Measurements from ENCODE around the gene SLC38A1. TPM values are rescaled to one million over a fixed set of nuclear protein-coding genes. Genes with fewer than 3 reads are reported as not detected.

The SLC38A1 gene
- total and polyA plus RNA-seq, 12 donors = 32.0 to 221 (median 140) TPM

GRCh38 chr12:46267575-46267824 is 1.3 kb downstream of the SLC38A1 start:
- peaks cover 0 to 66% (median 31%) of the 10 kb centered on the region in 9 donors for H3K4me1 ChIP-seq
- peak overlapping the region; percentile 37 to 91 (median 81) for H3K27ac ChIP-seq
- ATAC-seq = peak in 6 of 8 donors; percentile 0 to 31 (median 18)
- H3K9me3 ChIP-seq = no peaks in the 10 kb centered on the region
- H3K4me3 ChIP-seq = peak overlapping the region; percentile 47 to 75 (median 62)
- intact Hi-C loops (cut with DNase I) = loop anchor here in 5 of 10 donors (5.0 to 10.0 kb wide), 6 partner anchors 53 to 143 kb away; no protein-coding TSS in a partner anchor
- H3K36me3 ChIP-seq = no peaks in the 10 kb centered on the region
- H3K27me3 ChIP-seq = peaks cover 0 to 36% (median 6%) of the 10 kb centered on the region in 7 donors
- 1 to 3% methylated on average over 19 of the region's 19 CpGs for WGBS, 2 donors
- no peak for TF ChIP-seq CTCF (IDR thresholded peaks at IDR 0.05)
- no peak for DNase-seq

DNA sequence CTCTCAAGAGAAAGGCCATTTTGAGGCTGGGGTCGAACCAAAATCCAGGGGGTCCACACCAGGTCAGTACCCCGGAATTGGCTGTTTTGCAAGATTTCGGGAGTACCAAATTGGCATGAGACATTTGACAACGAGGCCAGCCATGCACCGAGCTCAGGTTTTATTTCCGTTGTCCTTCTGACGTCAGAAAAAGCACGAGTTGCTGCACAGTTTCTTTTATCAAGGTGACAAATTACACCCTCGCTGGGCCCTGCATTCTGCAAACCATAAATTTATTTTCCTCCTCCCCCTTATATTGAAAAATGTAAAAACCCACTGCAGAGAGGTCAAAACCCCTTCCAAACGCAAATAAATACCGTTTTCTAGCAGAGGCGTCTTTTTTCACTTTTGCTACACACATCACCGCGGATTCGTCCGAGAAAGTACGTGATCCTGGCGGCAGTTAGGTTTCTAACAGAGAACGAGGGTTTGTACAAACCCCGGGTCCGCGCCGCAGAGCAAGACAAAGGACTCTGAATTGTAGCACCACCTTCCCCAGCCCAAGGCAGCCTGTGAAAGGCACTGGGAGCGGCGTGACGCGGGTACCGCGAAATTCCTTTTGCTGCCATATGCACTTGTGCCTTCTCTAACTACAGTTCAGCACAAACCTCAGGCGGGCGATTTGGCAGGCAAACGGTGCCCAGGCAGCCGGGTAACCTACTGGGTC is 1.8 kb downstream of the SLC38A1 start:
- Histone ChIP-seq H3K4me3 (peak overlapping the region; percentile 47 to 75 (median 62)), H3K27ac (peak overlapping the region; percentile 37 to 91 (median 81)), H3K36me3 (no peaks in the 10 kb centered on the region), H3K9me3 (no peaks in the 10 kb centered on the region), H3K4me1 (peaks cover 0 to 67% (median 31%) of the 10 kb centered on the region in 9 donors), H3K27me3 (peaks cover 0 to 36% (median 6%) of the 10 kb centered on the region in 7 donors)
- 6 to 9% methylated on average over 33 of the region's 33 CpGs for WGBS, 2 donors
- peak; percentile 30 to 66 (median 55) for ATAC-seq
- intact Hi-C loops (cut with DNase I) = loop anchor here in 5 of 10 donors (5.0 to 10.0 kb wide), 6 partner anchors 52 to 142 kb away; no protein-coding TSS in a partner anchor
- no peak for TF ChIP-seq CTCF (IDR thresholded peaks at IDR 0.05)
- peak; percentile 46 to 52 for DNase-seq

DNA sequence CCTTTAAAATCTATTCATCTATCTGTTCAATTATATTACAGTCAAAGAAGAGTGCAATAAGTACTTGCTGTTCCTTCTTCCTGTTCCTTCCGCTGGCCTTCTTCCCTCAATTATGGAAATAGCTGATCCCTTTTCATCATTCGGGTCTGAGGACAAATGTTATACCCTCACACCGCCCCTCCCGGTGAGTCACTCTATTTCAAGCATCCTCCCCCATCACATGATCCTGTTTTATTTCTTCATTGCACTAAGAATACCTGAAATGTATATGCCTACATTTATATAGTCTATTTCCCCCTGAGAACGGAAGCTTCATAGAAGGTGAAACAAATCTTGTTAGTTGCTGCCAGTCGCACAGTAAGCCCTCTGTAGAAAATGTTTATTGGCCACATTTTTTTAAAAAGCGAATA is 2.5 kb downstream of the SLC38A1 start:
- peaks cover 0 to 72% (median 31%) of the 10 kb centered on the region in 9 donors for H3K4me1 ChIP-seq

DNA sequence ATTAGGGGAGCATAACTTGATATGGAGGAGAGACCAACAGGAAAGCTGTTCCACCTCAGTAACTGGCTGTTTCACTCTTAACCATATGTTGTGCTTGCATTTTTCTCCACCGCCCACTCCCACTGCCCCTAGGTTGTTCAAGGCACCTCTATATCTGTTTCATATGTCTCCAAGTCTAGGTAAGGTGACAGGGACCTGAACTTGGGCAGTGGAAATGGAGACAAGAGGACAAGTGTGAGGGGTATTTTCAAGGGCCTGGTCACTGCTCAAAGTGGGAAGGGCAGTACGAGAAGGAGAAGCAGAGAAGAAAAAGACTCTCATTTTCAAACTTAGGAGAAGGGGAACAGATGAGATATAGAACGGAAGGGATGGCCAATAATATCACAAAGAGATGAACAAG is 3.1 kb downstream of the SLC38A1 start:
- 70 to 74% methylated on average over 3 of the region's 3 CpGs for WGBS, 2 donors
- DNase-seq (no peak), ATAC-seq (no peak)
- no peak for TF ChIP-seq CTCF (IDR thresholded peaks at IDR 0.05)
- intact Hi-C loops (cut with DNase I) = loop anchor here in 5 of 10 donors (5.0 to 10.0 kb wide), 6 partner anchors 51 to 141 kb away; no protein-coding TSS in a partner anchor
- peaks cover 0 to 36% (median 6%) of the 10 kb centered on the region in 7 donors for H3K27me3 ChIP-seq
- H3K36me3 ChIP-seq = no peaks in the 10 kb centered on the region
- H3K4me1 ChIP-seq = peaks cover 0 to 79% (median 31%) of the 10 kb centered on the region in 9 donors
- H3K4me3 ChIP-seq = peak overlapping the region in 7 of 10 donors; percentile 58 to 75 (median 65)
- peak overlapping the region in 9 of 10 donors; percentile 13 to 91 (median 80) for H3K27ac ChIP-seq
- no peaks in the 10 kb centered on the region for H3K9me3 ChIP-seq

More for the DNA sequence above, 2.5 kb downstream of the SLC38A1 start:
- no peak for ATAC-seq
- Histone ChIP-seq H3K36me3 (no peaks in the 10 kb centered on the region), H3K27me3 (peaks cover 0 to 36% (median 6%) of the 10 kb centered on the region in 7 donors), H3K27ac (peak overlapping the region; percentile 23 to 91 (median 81)), H3K4me3 (peak overlapping the region in 9 of 10 donors; percentile 47 to 75 (median 64)), H3K9me3 (no peaks in the 10 kb centered on the region)
- WGBS, 2 donors = 30 to 45% methylated on average over 7 of the region's 7 CpGs
- DNase-seq = no peak
- intact Hi-C loops (cut with DNase I) = loop anchor here in 5 of 10 donors (5.0 to 10.0 kb wide), 6 partner anchors 52 to 142 kb away; no protein-coding TSS in a partner anchor
- TF ChIP-seq CTCF (IDR thresholded peaks at IDR 0.05) = no peak
